DMS53 treated with DMSO at 0.1 percent for 48 hours (cell line): ENCODE results near the gene HS6ST1.
"Not testable (repeated sequence)": the region's sequence is repeated elsewhere in the genome, so short reads cannot be mapped to it uniquely, and the experiment has no call there.

Experiments used
- DNase-seq: peaks from one replicate; lab custom pipeline; 2025; ENCODE audit not compliant: unreplicated experiment; lab: John Stamatoyannopoulos, UW

The HS6ST1 gene

GRCh38 chr2:128322715-128323554 is 4.3 kb upstream of the HS6ST1 start:
- no peak for DNase-seq

GRCh38 chr2:128321784-128322714 is 3.4 kb upstream of the HS6ST1 start:
- DNase-seq: peak; percentile 12

- no peak for DNase-seq
These were observed 2.5 kb upstream of the HS6ST1 start for GRCh38 chr2:128320906-128321771.

- DNase-seq: no peak
These were observed 1.7 kb upstream of the HS6ST1 start for GRCh38 chr2:128320192-128320905.

- no peak for DNase-seq
These were observed 1.0 kb upstream of the HS6ST1 start for GRCh38 chr2:128319631-128320191.

- DNase-seq: not testable (repeated sequence)
These were observed 423 bp downstream of the HS6ST1 start for GRCh38 chr2:128318245-128318644.

GRCh38 chr2:128317899-128318225 is 806 bp downstream of the HS6ST1 start:
- not testable (repeated sequence) for DNase-seq

- DNase-seq: no peak
These were observed 1.3 kb downstream of the HS6ST1 start for GRCh38 chr2:128317181-128317898.

GRCh38 chr2:128316777-128317180 is 1.9 kb downstream of the HS6ST1 start:
- no peak for DNase-seq

GRCh38 chr2:128315829-128316776 is 2.6 kb downstream of the HS6ST1 start:
- no peak for DNase-seq

- DNase-seq: no peak
These were observed 3.4 kb downstream of the HS6ST1 start for GRCh38 chr2:128315122-128315828.

GRCh38 chr2:128314348-128315121 is 4.1 kb downstream of the HS6ST1 start:
- no peak for DNase-seq

GRCh38 chr2:128313931-128314347 is 4.7 kb downstream of the HS6ST1 start:
- no peak for DNase-seq

GRCh38 chr2:128313091-128313836 is 5.4 kb downstream of the HS6ST1 start:
- no peak for DNase-seq

GRCh38 chr2:128312411-128312810 is 6.3 kb downstream of the HS6ST1 start:
- DNase-seq: no peak

- DNase-seq: no peak
These were observed 6.8 kb downstream of the HS6ST1 start for GRCh38 chr2:128311755-128312341.
